ENCODE results near the gene NFS1. TPM values are rescaled to one million over a fixed set of nuclear protein-coding genes. Genes with fewer than 3 reads are reported as not detected.
"Not testable (repeated sequence)": the region's sequence is repeated elsewhere in the genome, so short reads cannot be mapped to it uniquely, and the experiment has no call there.

Gene NFS1
- 11.5 TPM for total RNA-seq

- Histone ChIP-seq H3K4me3 (ENCODE audit: low read length in 3 of 3) (peak within 1 kb of the TSS; percentile 79 to 98 (median 96)), H3K9me3 (ENCODE audit: control insufficient read depth in 3 of 3, low read length in 3 of 3) (no peaks in the 10 kb centered on the region), H3K9ac (ENCODE audit: low read depth in 1 of 3, low read length in 3 of 3) (peak within 1 kb of the TSS; percentile 90 to 99 (median 98)), H3K27me3 (ENCODE audit: control insufficient read depth in 3 of 3, insufficient read depth in 3 of 3, low read length in 3 of 3) (no peaks in the 10 kb centered on the region), H3K4me1 (ENCODE audit: control insufficient read depth in 3 of 3, insufficient read depth in 3 of 3, low read length in 3 of 3) (peaks cover 33 to 34% (median 33%) of the 10 kb centered on the region in 3 donors), H3K27ac (ENCODE audit: low read depth, low read length) (peak within 1 kb of the TSS; percentile 95), H3K36me3 (ENCODE audit: control insufficient read depth in 3 of 3, insufficient read depth in 3 of 3, low read length in 3 of 3) (peaks cover 26 to 30% (median 27%) of the 10 kb centered on the region in 3 donors)
Observed at GRCh38 chr20:35699127-35699956, at the start of gene NFS1, which contains the start of gene ROMO1. Gene NFS1, minus strand, starts transcription at chr20:35699352. Its CDS starts 64 bp downstream, at chr20:35699288. Gene ROMO1, plus strand, starts transcription at chr20:35699405. Its CDS starts 228 bp downstream, at chr20:35699633.

GRCh38 chr20:35744492-35744841 lies 45.3 kb upstream of the NFS1 start:
- not testable (repeated sequence) for H3K9me3 ChIP-seq (ENCODE audit: control insufficient read depth in 3 of 3, low read length in 3 of 3); H3K4me3 ChIP-seq (ENCODE audit: low read length in 3 of 3); H3K27me3 ChIP-seq (ENCODE audit: control insufficient read depth in 3 of 3, insufficient read depth in 3 of 3, low read length in 3 of 3); H3K9ac ChIP-seq (ENCODE audit: low read depth in 1 of 3, low read length in 3 of 3)
- H3K4me1 ChIP-seq (ENCODE audit: control insufficient read depth in 3 of 3, insufficient read depth in 3 of 3, low read length in 3 of 3), result peaks cover 5 to 13% (median 11%) of the 10 kb centered on the region in 3 donors
- peak overlapping the region; percentile 99 for H3K27ac ChIP-seq (ENCODE audit: low read depth, low read length)
- peaks cover 8 to 13% (median 9%) of the 10 kb centered on the region in 3 donors for H3K36me3 ChIP-seq (ENCODE audit: control insufficient read depth in 3 of 3, insufficient read depth in 3 of 3, low read length in 3 of 3)

GRCh38 chr20:35743693-35744491 lies 44.7 kb upstream of the NFS1 start:
- Histone ChIP-seq H3K4me3 (ENCODE audit: low read length in 3 of 3) (peak overlapping the region in 1 of 3 donors; percentile 59), H3K4me1 (ENCODE audit: control insufficient read depth in 3 of 3, insufficient read depth in 3 of 3, low read length in 3 of 3) (peaks cover 8 to 19% (median 15%) of the 10 kb centered on the region in 3 donors), H3K36me3 (ENCODE audit: control insufficient read depth in 3 of 3, insufficient read depth in 3 of 3, low read length in 3 of 3) (peaks cover 11 to 18% (median 14%) of the 10 kb centered on the region in 3 donors), H3K9ac (ENCODE audit: low read depth in 1 of 3, low read length in 3 of 3) (peak overlapping the region in 1 of 3 donors; percentile 92), H3K27ac (ENCODE audit: low read depth, low read length) (peak overlapping the region; percentile 99), H3K27me3 (ENCODE audit: control insufficient read depth in 3 of 3, insufficient read depth in 3 of 3, low read length in 3 of 3) (no peaks in the 10 kb centered on the region), H3K9me3 (ENCODE audit: control insufficient read depth in 3 of 3, low read length in 3 of 3) (no peaks in the 10 kb centered on the region)

- no peaks in the 10 kb centered on the region for H3K9me3 ChIP-seq (ENCODE audit: control insufficient read depth in 3 of 3, low read length in 3 of 3)
- peak overlapping the region; percentile 99 for H3K27ac ChIP-seq (ENCODE audit: low read depth, low read length)
- peaks cover 14 to 27% (median 22%) of the 10 kb centered on the region in 3 donors for H3K4me1 ChIP-seq (ENCODE audit: control insufficient read depth in 3 of 3, insufficient read depth in 3 of 3, low read length in 3 of 3)
- H3K9ac ChIP-seq (ENCODE audit: low read depth in 1 of 3, low read length in 3 of 3), result peak overlapping the region; percentile 86 to 100 (median 92)
- peaks cover 19 to 27% (median 23%) of the 10 kb centered on the region in 3 donors for H3K36me3 ChIP-seq (ENCODE audit: control insufficient read depth in 3 of 3, insufficient read depth in 3 of 3, low read length in 3 of 3)
- no peaks in the 10 kb centered on the region for H3K27me3 ChIP-seq (ENCODE audit: control insufficient read depth in 3 of 3, insufficient read depth in 3 of 3, low read length in 3 of 3)
- H3K4me3 ChIP-seq (ENCODE audit: low read length in 3 of 3), result peak overlapping the region; percentile 78 to 92 (median 83)
Observed at GRCh38 chr20:35742741-35743523, 43.8 kb upstream of the NFS1 start.

GRCh38 chr20:35741892-35742740 lies 43.0 kb upstream of the NFS1 start, which contains the start of gene RBM39:
Gene RBM39, minus strand, starts transcription at chr20:35742260. Its CDS starts 1,386 bp downstream, at chr20:35740874.
- Histone ChIP-seq H3K4me1 (ENCODE audit: control insufficient read depth in 3 of 3, insufficient read depth in 3 of 3, low read length in 3 of 3) (peaks cover 14 to 27% (median 22%) of the 10 kb centered on the region in 3 donors), H3K27ac (ENCODE audit: low read depth, low read length) (peak within 1 kb of the TSS; percentile 100), H3K9me3 (ENCODE audit: control insufficient read depth in 3 of 3, low read length in 3 of 3) (no peaks in the 10 kb centered on the region), H3K4me3 (ENCODE audit: low read length in 3 of 3) (peak within 1 kb of the TSS; percentile 84 to 92 (median 89)), H3K36me3 (ENCODE audit: control insufficient read depth in 3 of 3, insufficient read depth in 3 of 3, low read length in 3 of 3) (peaks cover 21 to 32% (median 25%) of the 10 kb centered on the region in 3 donors), H3K27me3 (ENCODE audit: control insufficient read depth in 3 of 3, insufficient read depth in 3 of 3, low read length in 3 of 3) (no peaks in the 10 kb centered on the region), H3K9ac (ENCODE audit: low read depth in 1 of 3, low read length in 3 of 3) (peak within 1 kb of the TSS; percentile 100)

GRCh38 chr20:35739294-35740163 lies 40.4 kb upstream of the NFS1 start:
- Histone ChIP-seq H3K9me3 (ENCODE audit: control insufficient read depth in 3 of 3, low read length in 3 of 3) (no peaks in the 10 kb centered on the region), H3K36me3 (ENCODE audit: control insufficient read depth in 3 of 3, insufficient read depth in 3 of 3, low read length in 3 of 3) (peaks cover 28 to 46% (median 44%) of the 10 kb centered on the region in 3 donors), H3K4me3 (ENCODE audit: low read length in 3 of 3) (peak overlapping the region; percentile 44 to 52 (median 52)), H3K27ac (ENCODE audit: low read depth, low read length) (no peak overlapping the region), H3K4me1 (ENCODE audit: control insufficient read depth in 3 of 3, insufficient read depth in 3 of 3, low read length in 3 of 3) (peaks cover 23 to 43% (median 35%) of the 10 kb centered on the region in 3 donors), H3K9ac (ENCODE audit: low read depth in 1 of 3, low read length in 3 of 3) (peak overlapping the region in 1 of 3 donors; percentile 58), H3K27me3 (ENCODE audit: control insufficient read depth in 3 of 3, insufficient read depth in 3 of 3, low read length in 3 of 3) (no peaks in the 10 kb centered on the region)

- Histone ChIP-seq H3K36me3 (ENCODE audit: control insufficient read depth in 3 of 3, insufficient read depth in 3 of 3, low read length in 3 of 3) (peaks cover 30 to 50% (median 48%) of the 10 kb centered on the region in 3 donors), H3K27me3 (ENCODE audit: control insufficient read depth in 3 of 3, insufficient read depth in 3 of 3, low read length in 3 of 3) (no peaks in the 10 kb centered on the region), H3K9ac (ENCODE audit: low read depth in 1 of 3, low read length in 3 of 3) (no peak overlapping the region), H3K27ac (ENCODE audit: low read depth, low read length) (no peak overlapping the region), H3K4me3 (ENCODE audit: low read length in 3 of 3) (no peak overlapping the region), H3K4me1 (ENCODE audit: control insufficient read depth in 3 of 3, insufficient read depth in 3 of 3, low read length in 3 of 3) (peaks cover 25 to 47% (median 40%) of the 10 kb centered on the region in 3 donors), H3K9me3 (ENCODE audit: control insufficient read depth in 3 of 3, low read length in 3 of 3) (no peaks in the 10 kb centered on the region)
Observed at GRCh38 chr20:35738410-35739179, 39.4 kb upstream of the NFS1 start.

Data from skeletal muscle tissue (tissue), 4 donors.